GM13976 (cell line): ENCODE results near the gene AIFM3.

Source experiments
- DNase-seq: peaks from one replicate; pipeline ENCODE4 v3.0.0; 2012; ENCODE audit warnings: low spot score
- in situ Hi-C: fragments of 300-500 bp; cut with MboI; formaldehyde crosslinking; loops from one replicate; pipeline ENCODE4 v1.12.0; 2022; ENCODE audit warnings: low sequenced_read_pairs, mixed read lengths, inconsistent platforms; ENCODE audit not compliant: unreplicated experiment
- TF ChIP-seq, protein P1 (sequence below): IDR thresholded peaks from 2 replicates; pipeline ENCODE4 v1.5.1; 2012; ENCODE audit warnings: borderline replicate concordance, mild to moderate bottlenecking; ENCODE audit not compliant: insufficient read depth; ENCODE audit errors: extremely low read depth, missing control alignments, control extremely low read depth

AIFM3 gene

DNA sequence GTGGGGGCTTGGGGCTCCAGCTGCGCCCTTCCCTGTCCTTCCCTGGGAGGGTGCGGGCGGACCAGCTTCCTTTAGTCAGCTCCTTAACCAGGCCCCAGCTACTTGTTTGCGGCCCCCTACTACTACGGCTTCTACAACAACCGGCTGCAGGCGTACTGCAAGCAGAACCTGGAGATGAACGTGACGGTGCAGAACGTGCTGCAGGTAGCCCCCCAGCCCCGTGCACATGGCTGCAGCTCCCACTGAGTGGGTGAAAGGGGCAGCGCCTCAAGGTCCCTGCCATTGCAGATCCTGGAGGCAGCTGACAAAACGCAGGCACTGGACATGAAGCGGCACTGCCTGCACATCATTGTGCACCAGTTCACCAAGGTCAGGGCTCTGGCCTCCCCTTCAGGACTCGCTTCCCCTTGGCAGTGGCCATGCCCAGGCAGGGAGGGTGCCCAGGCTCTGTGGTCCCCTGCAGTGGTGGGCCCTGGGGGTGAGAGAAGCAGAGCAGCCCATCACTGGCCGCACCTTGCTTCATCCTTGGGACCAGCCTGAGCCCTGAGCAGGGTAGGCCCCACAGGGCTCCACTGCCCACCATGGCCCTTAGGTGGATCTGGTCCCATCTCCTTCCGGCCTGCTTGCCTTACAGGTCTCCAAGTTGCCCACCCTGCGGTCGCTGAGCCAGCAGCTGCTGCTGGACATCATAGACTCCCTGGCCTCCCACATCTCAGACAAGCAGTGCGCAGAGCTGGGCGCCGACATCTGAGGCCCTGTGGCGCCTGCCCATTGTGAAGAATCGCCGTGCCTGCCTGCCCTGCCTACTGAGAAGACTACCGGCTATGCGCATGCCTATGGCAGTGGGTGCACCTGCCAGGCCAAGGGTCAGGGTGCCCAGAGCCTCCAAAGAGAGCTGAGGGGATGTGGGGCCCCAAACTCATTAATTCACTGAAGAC, 29.8 kb downstream of the AIFM3 start:
- in situ Hi-C loops, result no loop called here
- TF ChIP-seq, protein P1, sequence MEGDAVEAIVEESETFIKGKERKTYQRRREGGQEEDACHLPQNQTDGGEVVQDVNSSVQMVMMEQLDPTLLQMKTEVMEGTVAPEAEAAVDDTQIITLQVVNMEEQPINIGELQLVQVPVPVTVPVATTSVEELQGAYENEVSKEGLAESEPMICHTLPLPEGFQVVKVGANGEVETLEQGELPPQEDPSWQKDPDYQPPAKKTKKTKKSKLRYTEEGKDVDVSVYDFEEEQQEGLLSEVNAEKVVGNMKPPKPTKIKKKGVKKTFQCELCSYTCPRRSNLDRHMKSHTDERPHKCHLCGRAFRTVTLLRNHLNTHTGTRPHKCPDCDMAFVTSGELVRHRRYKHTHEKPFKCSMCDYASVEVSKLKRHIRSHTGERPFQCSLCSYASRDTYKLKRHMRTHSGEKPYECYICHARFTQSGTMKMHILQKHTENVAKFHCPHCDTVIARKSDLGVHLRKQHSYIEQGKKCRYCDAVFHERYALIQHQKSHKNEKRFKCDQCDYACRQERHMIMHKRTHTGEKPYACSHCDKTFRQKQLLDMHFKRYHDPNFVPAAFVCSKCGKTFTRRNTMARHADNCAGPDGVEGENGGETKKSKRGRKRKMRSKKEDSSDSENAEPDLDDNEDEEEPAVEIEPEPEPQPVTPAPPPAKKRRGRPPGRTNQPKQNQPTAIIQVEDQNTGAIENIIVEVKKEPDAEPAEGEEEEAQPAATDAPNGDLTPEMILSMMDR, result no peak
- no peak for DNase-seq

DNA sequence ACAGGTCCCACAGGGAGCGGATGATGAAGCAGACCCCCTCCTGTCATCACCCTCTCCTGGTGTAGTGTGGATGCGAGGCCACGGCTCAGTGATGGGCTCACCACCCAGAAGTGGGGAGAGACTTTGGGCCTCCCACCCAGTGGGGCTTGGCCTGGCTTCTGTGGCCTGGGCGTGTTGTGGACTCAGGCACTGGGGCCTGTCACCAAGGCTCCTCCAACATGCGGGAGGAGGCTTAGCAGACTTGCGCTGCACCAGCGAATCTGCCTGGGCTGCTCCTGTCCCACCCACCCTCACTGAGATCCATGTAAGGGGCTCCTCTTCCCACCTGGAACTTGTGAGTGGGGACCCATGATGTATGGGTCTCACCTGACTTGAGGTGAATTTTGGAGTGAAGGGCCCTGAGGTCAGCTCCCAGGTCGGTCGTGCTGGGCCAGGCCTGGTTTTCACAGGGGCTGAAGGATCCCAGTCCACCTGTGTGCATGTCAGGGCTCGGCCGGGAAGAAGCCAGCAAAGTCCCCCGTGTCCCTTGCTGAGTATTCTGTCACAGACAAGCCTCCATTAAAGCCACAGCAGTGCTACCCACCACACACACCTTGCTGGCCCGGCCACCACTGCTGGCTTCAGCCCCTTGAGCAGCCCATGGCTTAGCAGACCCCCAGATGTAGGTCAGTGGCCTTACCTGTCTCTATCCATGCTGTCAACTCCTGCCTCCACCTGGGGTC, 30.6 kb downstream of the AIFM3 start:
- in situ Hi-C loops, result no loop called here
- TF ChIP-seq, protein P1, result no peak
- DNase-seq, result no peak

DNA sequence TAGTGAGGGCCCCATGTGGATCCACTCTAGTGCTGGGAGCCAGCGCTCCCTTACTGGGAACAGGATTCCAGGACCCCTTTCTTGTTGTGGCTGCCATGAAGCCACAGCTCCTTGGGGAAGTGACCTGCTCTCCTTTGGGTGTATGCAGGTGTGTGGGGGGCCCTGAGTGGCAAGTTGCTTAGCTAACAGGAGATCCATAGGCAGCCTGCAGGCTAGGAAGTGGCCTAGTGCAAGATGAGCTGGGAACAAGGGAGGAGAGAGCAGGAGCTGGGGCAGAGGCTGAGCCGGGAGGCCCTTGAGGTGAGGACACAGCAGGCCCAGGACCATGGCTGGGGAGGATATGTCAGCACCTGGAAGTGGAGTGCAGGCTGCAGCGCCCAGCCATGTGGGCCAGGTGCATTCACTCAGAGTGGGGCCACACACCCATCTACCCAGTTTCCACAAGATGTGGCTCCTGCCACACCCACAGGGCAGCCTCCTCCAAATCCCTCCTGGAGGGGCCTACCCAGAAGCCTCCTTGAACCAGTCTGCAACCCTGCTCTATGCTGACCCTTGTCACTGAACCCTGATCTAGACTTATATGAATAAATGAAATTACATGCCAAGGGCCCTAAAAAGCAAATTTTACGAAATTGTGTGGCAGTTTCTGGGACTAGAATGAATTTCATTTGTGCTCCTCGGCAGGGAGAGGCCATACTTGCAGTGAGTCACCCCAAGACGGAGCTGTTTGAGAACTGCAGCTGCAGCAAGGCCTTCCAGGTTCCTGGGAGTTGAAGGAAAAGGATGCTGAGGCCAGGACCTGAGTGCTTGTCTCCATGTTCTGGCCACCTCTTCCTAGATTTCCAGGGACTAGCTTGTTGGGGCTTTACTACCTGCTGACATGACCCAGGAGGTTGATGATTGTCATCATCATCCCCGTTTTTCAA, 31.6 kb downstream of the AIFM3 start:
- TF ChIP-seq, protein P1, result no peak
- in situ Hi-C loops, result no loop called here
- DNase-seq, result no peak

DNA sequence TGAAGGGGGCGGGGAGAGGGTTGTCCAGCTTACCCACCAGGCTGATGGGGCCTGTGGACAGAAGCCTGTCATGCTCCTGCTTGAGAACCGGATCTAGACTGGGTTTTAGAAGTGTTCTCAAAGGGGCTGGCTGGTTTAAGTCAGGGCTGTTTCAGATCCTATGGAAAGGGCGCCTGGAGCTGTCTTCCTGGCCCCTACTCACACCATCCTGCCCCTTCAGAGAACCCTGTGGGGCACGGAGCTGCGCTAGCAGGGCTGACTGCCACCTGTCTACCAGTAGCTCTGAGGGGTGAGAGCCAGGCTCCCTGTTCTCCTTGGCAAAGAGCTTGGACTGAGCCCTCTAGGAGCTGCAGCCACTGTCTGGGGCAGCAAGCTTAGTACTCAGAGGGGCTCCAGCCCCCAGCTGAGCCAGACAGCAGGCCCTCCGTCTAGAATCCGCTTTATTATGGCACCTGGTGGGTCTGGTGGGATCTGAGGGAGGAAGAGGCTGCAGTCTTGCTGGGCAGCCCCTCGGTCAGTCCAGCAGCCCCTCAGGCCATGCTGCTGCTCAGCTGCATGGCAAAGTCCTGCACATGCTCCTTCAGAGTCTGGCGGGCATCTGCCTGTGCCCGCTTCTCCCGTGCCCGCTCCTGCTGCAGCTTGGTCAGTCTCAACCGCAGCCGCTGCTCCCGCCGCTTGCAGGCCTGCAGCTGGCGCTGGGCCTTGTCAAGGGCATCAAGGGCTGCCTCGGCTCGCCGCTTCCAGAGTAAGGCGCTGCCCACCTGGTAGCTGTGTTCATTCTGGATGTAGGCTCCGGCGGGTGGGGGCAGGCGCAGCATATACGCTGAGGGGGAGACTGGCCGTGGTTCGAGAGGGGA, 32.5 kb downstream of the AIFM3 start:
- DNase-seq, result no peak
- TF ChIP-seq, protein P1, result no peak
- in situ Hi-C loops, result no loop called here

DNA sequence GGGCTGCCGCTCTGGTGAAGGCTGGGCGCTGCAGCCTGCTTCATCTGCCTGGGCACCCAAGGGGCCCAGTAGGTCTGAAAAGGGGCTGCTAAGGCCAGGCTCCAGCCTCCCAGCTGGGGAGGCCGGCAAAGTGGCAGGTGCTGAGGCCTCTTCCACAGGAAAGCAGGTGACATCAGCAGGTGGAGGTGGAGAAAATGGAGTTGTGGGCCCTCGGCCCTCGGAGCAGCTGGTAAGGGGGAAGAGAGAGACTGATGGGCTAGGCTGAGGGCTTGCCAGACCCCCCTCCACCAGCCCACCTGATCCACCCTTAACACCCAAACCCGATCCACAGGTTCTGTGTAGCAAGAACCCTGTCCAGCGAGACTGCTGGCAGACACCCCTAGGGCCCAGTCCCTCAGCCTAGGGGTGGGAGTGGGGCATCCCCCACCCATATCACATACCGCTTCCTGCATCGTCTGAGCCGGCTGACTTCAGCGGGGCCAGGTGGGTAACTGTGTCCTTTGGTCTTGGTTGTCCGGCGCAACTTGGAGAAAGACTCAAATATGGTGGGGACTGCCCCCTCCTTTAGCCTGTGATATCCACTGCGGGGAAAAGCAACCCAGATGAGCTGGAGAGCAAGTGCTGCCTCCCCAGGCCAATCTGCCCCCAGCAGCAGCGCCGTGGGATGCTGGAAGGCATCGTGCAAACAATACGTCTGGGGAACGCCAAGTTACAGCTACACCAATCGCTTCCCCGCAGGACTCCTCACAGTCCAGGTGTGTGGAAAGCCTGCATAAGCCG, 33.3 kb downstream of the AIFM3 start:
- in situ Hi-C loops, result no loop called here
- no peak for DNase-seq
- TF ChIP-seq, protein P1, result no peak
